RPMI7951 (cell line): Measurements from ENCODE around the gene HEPACAM. TPM values are rescaled to one million over a fixed set of nuclear protein-coding genes. Genes with fewer than 3 reads are reported as not detected.
A peak's percentile ranks its signal among the peaks of the same experiment; 100 is the strongest.

Experiments
- DNase-seq: peaks from one replicate; pipeline ENCODE4 v3.0.0-alpha.2; 2012; ENCODE audit warnings: low read depth
- total RNA-seq: library from RNA; depleted of rRNA; stranded (reverse); fragments of >200 nt; shearing (Covaris generic); gene quantifications from 2 replicates; pipeline ENCODE4 v1.2.3, GENCODE V29; 2014

The HEPACAM gene
- total RNA-seq, 1 experiment from 2014 or later: not detected

DNA sequence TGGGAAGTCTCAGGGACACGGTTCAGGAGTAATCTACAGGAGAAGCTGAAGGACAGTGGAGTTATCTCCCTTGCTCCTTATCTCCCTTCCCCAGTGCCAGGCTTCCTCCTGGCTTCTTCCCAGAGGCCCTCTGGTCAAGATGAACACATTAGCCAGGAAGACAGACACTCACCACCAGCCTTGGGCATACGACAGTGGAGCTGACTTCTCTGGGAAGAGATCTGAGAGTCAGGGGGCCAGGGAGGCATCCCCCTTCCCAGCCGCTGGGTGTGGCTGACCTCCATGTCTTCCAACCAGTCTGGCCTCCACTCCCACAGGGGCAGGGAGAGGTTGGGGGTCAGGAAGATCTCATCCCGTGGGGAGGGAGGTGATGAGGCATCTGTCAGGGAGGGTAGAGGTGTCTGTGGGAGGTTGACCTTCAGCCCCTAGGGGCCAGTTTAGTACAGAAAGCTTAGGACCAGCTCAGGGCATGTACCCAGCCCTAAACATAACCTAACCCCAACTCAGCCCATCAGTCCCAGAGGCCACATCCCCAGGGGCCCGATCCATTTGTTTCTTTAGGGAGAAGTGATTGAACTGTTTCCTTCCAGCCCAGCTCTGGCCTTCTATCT is 50.9 kb downstream of the HEPACAM start:
- DNase-seq: no peak

DNA sequence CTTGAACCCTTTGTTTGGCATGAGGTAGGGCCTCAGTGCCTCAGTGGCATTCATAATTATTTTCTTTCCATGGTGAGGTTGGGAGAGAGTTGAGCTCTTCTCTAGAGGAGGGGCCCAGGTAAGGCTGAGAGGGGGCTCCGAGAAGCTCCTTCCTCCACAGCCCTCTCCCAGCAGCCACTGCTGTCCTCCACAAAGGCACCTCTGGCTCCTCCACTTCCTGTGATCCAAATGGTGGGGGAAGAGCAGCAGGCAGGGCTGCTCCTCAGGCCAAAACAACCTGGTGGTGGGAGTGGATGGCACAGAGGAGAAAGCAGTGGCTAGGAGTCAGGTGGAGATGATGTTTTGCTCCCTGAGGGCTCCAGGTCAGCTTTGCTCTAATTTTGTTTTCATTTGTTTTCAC is 51.5 kb downstream of the HEPACAM start:
- no peak for DNase-seq

DNA sequence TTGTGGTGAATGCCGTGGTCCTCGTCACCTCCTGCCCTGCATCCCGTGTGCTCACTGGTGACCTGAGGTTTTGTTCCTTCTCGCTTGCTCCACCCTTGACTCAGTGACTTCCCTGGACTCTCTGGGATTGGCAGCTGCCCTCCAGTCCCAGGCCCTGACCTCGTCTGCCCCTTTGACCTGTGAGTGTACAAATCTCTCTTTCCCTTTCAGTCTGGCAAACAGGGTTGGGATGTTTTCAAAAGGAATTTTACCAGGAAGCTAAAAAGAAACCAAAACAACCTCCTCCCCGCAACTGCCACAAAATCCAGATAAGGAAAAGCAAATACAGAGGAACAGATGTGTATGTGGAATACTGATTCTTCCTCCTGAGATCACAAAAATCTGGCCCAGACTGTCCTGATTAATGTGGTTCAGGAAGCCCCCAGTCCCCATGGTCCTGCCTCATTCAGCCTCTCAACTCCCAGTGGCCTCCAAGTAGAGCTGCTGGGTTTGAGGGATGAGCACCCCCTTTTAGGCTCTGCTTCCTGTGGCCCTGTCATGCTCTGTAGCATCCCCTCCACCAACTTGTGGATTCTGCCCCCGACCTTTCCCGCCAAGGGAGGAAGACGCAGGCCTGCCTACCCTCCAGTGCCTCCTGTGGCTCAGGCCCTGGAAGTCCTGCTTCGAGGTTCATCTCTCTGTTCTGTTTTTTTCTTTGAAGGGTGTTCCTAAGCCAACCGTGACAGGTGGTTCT is 53.3 kb downstream of the HEPACAM start:
- peak; percentile 58 for DNase-seq

DNA sequence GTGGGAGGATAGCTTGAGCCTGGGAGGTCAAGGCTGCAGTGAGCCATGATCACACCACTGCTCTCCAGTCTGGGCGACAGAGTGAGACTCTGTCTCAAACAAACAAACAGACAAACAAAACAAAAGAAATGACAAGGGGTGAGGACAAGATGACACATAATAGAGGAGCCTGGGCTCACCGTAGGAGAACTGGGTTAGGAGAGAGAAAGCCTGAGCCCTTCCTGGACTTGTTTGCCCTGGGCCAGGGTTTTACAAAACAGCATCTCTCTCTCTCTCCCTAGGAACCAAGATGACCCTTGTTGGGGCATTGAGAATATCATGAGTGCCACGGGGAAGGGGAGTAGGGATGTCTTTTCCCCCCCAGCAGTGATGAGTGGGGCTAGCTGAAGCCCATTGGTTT is 54.9 kb downstream of the HEPACAM start:
- no peak for DNase-seq

DNA sequence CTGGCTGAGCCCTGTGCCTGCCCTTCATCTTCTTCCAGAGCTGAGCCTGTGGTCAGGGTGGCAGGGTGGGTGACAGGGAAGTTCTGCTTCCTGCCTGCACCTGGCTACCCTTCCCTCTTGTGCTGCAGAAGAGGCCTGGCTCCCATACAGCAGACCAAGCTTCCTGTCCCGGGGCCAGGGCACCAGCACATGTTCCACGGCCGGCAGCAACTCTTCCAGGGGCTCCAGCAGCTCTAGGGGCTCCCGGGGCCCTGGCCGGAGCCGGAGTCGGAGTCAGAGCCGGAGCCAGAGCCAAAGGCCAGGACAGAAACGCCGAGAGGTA is 55.6 kb downstream of the HEPACAM start:
- no peak for DNase-seq

DNA sequence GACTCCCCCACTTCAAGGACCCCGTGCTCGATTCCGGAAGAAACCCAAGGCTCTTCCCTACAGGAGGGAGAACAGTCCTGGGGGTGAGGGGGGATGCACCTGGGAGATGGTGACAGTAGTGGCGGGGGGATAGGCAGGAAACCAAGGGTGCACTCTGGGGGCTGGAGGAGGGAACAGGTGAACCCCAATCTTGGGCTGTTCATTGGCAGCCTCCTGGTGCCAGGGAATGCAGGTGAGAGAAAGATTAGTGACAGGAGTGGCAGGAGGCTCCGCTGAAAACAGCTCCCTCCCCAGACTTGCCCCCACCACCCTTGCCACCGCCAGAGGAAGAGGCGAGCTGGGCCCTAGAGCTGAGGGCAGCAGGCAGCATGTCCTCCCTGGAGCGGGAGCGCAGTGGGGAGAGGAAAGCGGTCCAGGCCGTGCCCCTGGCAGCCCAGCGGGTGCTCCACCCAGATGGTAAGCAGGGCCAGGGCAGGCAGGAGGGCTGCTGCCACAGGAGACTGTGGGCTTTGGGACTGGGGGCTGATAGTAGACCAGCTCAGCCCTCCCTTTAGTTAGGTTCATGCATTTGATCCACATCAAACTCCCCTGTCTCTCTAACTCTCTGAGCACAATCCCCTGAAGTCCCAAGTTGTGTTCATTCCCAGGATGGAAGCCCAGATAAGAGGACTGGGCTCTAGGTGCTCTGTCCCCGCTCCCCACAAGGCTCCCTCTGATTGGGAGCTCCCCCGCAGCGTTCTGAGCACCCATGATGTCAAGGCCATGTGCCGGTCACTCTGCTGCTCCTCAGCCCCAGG is 56.2 kb downstream of the HEPACAM start:
- no peak for DNase-seq

DNA sequence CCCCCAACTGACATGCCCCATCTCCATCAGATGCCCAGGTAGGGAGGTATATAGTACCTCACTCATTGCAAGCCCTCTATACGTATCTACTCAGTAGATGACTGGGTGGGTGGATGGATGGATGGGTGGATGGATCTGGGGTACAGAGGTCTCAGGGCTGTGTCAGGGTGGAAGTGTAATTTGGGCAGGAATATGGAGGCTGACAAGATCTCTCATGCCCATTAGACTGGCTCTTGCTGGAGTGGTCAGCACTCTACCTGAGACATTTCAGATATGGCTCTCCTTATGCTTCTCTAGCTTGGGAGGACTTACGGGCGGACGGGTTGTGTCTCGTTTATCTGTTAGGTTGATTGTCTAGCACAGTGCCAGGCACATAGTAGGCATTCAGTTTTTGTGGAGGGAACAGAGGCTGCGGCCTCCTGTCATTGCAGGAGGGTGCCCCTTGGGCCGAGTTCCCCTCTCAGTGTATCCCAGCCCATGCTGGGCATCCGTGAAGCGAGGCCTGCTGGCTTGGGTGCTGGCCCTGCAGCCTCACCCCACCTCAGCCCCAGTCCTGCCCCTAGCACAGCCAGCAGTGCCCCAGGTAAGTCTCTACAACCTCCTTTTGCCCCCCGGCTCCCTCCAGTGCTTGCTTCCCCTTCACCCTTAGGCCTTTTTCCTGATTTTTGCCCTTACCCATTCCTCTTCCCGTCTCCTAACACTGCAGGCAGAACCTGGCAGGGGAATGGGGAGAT is 56.9 kb downstream of the HEPACAM start:
- no peak for DNase-seq

DNA sequence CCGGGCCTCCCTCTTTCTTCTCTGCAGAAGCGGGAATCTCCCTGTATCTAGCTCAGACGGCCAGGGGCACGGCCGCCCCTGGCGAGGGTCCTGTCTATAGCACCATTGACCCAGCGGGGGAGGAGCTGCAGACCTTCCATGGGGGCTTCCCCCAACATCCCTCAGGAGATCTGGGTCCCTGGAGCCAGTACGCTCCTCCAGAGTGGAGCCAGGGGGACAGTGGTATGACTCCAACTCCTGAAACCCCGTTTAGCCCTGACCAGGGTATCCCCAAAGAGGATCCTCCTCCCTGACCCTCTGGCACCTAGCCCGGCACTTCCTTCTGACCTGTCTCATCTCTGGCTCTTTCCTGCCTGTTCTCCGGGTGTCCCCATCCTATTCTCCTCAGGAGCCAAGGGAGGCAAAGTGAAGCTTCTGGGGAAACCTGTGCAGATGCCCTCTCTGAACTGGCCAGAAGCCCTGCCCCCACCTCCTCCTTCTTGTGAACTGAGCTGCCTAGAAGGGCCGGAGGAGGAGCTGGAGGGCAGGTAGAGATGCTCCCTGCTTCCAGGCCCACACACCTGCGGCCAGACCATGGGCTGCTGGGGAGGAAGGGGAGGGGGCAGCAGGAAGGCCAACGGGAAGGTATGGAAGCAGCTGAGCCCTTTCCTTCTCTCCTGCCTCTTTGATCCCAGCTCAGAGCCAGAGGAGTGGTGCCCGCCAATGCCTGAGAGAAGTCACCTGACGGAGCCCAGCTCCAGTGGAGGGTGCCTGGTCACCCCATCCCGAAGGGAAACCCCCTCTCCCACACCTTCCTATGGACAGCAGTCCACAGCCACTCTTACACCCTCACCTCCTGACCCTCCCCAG is 57.7 kb downstream of the HEPACAM start:
- no peak for DNase-seq

DNA sequence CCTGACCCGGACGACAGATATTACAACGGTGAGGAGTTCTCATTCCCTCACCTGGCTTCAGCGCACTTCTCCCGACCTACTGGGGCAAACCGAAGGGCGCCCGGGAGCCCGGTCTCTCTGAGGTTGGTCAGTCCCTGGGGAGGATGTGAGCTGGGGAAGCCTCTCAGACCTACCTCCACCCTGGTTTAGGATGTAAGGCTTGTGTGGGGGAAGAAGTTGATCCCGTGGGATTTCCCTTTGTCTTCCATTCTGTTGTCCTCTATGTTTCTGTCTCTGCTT is 58.3 kb downstream of the HEPACAM start:
- DNase-seq: no peak

DNA sequence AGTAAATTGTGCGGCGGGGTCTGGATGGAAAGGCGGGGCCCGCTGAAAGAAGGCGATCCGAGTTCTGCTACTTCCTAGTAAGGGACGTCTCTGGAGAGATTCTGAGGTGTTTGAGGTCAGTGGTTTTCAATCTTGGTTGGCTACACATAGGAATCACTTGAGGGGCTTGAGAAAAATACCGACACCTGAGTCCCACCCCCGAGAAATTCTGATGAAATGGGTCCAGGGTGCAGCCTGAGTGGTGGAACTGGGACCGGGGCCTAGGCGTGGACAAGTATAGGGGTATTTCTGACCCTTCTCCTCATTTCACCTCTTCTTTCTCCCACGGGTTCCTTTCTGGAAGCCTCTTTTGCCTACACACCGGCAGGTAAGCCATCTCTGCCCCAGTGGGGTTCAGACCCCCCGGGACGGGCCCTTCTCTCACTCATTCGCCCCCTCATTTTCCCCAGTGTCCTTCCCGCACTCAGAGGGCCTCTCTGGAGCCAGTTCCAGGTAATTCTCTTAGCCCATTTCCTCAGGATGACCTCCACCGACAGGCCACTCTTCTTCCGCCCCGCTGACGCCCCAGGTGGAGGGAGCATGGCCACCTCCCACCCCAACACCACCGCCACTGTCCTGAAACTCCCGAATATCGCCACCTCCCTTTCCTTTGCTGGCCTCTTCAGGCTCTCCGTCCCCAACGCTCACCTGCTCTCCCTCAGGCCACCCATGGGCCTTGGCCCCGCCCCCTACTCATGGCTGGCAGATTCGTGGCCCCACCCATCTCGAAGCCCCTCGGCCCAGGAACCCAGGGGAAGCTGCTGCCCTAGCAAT is 58.8 kb downstream of the HEPACAM start:
- DNase-seq: no peak

DNA sequence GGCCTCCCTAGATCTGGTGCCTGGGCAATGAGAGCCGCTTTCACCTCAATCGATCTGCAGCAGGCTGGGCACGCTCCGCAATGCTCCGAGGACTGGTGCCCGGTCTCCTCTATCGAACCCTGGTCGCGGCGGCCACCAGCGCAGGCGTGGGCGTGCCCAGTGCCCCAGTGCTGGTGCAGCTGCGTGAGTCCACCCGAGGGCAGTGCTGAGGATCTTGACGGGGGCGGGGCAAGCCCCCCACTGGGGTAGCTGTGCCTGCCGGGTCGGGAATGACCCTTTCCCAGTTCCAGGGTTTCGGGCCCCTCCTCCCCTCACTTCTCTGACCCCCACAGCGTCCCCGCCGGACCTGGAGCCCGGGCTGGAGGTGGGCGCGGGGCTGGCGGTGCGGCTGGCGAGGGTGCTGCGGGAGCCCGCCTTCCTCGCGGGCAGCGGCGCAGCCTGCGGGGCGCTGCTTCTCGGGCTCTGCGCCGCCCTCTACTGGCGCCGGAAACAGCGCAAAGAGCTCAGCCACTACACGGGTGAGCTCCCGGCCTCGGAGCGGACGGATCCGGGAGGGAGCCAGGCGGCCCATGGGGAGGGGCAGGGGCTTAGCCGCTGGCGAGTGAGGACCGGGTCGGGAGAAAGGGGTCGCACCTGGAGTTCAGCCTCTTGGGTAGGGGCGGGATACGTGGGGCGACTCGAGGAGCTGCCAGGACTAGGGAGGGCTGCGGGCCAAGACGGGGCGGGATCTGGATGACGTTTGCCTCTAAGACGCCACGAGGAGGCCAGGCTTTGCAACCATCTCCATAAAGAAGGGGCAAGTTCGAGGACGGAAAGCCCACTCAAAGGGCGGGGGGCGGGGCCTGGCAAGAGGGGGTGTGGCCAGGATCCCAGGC is 59.7 kb downstream of the HEPACAM start:
- peak; percentile 95 for DNase-seq

DNA sequence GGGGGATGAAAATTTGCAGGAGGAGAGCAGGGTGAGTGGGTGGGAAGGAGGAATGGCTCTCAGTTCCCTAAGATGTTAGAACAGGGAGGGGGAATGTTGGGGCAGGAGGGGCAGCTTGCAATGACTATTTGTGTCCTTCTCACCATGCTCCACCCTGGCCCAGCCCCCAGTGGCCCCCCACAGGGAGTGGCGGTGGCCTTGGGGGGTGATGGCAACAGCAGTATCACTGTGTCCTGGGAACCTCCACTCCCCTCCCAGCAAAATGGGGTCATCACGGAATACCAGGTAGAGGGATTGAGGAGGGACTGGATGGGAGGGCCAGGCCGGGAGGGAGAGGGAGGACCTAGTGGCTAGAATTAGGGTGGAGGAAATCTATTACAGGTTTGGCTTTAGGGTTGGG is 60.4 kb downstream of the HEPACAM start:
- no peak for DNase-seq

DNA sequence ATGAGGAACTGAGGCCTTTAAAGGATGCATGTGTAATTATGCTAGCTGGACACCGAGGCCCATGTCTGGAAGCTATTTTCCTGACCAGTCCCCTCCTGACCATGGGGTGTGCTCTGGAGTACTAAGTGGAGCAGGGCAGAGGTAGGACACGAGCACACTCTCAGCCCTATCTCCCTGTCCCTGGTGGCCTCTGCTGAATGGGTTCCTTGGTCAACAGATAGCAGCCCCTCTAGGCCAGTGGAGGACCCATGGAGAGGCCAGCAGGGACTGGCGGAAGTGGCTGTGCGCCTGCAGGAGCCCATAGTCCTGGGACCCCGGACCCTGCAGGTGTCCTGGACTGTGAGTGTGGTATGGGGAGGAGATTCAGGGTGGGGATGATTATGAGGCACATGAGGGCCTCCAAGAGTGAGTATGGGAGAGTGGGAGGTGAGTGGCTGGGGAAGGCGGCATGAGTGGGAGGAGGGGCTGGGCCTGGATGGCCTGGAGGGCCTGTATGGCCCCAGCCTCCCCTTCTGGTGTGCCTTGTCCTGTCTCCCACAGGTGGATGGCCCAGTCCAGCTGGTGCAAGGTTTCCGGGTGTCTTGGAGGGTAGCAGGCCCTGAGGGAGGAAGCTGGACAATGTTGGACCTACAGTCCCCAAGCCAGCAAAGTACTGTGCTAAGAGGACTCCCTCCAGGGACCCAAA is 61.1 kb downstream of the HEPACAM start:
- DNase-seq: no peak

DNA sequence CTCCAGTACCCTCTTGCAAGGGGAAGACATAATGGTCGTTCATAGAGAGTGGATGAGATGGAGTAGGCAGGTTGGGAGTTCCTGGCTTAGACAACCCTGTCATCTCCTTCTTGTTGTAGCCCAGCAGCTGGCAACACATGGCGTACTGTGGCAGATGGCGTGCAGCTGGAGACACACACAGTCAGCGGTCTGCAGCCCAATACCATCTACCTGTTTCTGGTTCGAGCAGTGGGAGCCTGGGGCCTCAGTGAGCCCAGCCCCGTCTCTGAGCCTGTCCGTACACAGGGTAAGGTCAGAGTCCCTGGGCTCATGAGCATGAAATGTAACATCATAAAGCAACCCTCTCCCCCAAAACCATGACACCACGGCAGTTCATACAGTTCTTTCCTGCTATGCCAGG is 61.9 kb downstream of the HEPACAM start:
- no peak for DNase-seq

DNA sequence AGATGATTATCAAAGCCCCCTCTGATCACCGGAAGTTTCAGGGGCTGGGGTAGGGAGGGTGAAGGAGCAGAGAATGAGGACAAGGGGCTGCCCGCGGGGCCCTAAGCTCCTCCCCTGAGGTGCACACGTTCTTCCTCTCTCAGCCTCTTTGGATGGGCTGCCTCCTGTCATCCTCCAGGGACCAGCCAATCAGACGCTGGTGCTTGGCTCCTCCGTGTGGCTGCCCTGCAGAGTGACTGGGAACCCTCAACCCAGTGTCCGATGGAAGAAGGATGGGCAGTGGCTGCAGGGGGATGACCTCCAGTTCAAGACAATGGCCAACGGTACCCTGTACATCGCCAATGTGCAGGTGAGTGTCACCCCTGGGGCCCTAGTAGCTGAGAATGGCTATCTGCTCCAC is 63.1 kb downstream of the HEPACAM start:
- DNase-seq: no peak

DNA sequence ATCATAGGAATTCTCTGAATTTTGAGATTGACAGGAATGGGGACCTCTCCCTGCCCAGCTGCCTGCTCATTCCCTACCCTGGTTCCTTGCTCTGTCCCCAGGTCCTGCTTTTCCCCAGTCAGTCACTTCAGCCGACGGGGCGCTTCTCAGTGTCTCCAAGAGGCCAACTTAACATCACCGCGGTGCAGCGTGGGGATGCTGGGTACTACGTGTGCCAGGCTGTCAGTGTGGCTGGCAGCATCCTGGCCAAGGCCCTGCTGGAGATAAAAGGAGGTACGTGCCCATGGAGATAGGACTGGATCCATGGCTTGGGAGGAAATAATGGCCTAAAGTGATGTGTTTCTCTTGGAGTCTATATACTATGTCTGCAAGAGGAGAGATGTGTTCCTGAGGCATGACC is 63.6 kb downstream of the HEPACAM start:
- no peak for DNase-seq

DNA sequence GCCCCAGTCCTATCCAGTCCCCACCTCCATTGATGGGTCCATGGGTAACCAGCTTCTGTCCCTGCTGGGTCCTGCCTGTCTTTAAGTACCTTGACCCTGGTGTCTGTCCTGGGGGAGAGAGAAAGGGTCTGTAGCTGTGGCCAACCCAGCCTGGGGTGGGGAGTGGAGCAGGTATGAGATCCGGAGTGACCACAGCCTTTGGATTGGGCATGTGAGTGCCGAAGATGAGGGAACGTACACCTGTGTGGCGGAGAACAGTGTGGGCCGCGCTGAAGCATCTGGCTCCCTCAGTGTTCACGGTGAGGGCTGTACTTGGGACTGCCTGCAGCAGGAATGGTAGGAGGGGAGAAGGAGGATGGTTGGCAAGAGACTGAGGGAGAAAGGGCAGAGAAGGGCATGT is 65.4 kb downstream of the HEPACAM start:
- no peak for DNase-seq

DNA sequence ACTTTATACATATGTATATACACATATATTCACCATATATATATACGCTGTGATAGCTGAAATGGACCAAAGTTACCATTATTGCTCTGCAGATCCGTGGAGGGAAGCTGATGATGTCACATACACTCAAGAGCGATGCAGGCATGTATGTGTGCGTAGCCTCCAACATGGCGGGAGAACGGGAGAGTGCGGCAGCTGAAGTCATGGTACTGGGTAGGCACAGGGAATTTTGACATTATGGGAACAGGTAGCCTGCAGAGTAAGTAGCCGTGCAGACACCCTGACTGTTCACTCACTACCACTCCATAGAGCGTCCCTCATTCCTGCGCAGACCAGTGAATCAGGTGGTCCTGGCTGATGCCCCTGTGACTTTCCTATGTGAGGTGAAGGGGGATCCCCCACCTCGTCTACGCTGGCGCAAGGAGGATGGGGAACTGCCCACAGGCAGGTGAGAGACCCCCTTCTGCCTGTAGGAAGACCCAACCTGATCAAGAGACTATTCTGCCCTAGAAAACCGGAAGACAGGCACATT is 65.9 kb downstream of the HEPACAM start:
- DNase-seq: no peak

DNA sequence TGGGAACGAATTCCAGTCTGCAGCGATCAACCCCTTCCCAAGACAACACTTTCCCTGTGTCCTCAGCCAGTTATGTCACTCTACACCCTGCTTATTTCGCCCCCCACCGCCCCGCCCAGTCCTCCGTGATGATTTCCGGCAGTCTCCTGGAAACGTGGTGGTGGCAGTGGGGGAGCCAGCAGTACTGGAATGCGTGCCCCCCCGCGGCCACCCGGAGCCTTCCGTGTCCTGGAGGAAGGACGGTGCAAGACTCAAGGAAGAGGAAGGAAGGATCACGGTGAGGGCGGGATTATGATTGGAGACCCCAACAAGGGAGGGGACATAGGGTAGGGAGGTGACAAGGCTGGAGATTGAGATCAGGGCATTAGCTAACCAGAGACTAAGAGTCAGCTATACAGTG is 66.5 kb downstream of the HEPACAM start:
- DNase-seq: no peak
